COLO668 (cell line): Measurements from ENCODE around the gene AFAP1.

Source experiments
- DNase-seq: peaks from one replicate; lab custom pipeline; 2025; ENCODE audit not compliant: unreplicated experiment; lab: John Stamatoyannopoulos, UW

AFAP1 gene

DNA sequence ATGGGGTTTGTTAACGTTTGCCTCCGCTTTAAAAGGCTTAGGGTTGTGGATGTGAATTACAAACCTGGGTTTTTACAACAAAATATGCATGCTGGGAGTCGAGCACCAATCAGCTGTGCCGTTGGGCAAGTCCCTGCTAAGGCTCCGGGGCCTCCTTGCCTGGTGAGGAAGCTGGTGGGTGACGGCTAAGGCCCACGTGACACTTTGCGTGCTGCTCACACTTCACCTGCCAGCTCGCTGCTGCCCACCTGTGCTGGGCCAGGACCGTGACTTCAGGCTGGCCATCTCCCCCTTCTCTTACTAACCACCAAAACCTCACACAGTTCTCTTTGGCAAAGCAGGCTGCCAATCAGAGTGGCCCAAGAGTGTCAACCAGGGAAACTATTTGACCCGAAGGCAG lies 178.3 kb downstream of the AFAP1 start:
- no peak for DNase-seq

- DNase-seq, result no peak
These were observed 179.0 kb downstream of the AFAP1 start for GRCh38 chr4:7760706-7761105.

DNA sequence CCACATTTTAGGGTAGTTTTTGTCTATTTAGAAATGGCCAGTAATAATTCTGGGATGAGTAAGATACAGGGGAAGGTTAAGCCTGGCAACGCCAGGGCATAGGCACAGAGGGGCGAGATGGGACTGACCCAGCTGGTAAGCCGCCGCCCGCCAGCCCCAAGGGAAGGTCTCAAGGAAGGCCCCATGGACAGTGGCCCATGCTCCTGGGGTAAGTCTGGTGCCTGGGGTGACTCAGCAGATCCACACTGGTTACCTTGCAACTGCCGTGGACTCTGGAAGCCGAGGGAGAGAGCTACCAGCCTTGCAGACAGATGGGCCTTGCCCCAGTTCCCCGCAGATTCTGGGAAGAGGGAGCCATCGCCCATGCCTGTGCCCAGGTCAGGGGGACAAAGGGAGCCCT lies 179.4 kb downstream of the AFAP1 start:
- DNase-seq, result no peak

GRCh38 chr4:7759635-7760034 lies 180.0 kb downstream of the AFAP1 start:
- DNase-seq, result no peak

GRCh38 chr4:7759216-7759615 lies 180.4 kb downstream of the AFAP1 start:
- no peak for DNase-seq

- DNase-seq, result no peak
These were observed 181.2 kb downstream of the AFAP1 start for GRCh38 chr4:7758476-7758875.

GRCh38 chr4:7757501-7758471 lies 181.9 kb downstream of the AFAP1 start:
- DNase-seq, result no peak

DNA sequence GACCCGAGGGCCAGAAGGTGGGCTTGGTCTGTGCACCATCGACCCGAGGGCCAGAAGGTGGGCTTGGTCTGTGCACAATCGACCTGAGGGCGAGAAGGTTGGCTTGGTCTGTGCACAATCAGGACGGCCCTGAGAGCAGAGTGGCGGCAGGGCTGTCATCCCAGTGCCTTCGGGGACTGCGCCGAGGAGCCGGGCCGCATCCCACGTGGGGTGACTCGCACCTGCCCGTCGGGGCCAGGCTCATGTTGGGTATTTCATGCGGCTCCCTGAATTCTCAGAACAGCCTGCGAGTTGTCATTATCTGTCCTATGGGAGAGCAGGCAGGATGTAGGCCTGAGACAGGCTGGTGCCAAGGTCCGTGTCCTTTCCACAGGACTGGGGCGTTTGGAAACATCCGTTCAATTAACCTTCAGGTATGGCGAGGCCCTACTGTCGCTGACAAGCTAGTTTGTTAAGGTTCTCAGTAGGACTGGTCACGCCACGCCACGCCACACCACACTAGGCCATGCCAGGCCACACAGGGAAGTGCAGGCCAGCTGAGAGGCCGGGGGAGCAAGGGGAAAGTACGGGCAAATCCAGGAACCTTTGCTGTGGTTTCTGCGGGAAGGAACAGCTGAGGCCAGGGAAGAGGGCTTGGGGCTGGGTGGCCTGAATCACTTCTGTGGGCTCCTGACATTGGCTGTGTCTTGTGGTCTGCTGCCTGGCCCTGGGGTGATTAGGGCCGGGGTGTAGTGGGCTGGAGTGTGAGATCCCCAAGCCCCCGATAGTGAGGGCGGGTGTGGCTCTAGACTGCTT lies 182.9 kb downstream of the AFAP1 start:
- DNase-seq, result no peak

DNA sequence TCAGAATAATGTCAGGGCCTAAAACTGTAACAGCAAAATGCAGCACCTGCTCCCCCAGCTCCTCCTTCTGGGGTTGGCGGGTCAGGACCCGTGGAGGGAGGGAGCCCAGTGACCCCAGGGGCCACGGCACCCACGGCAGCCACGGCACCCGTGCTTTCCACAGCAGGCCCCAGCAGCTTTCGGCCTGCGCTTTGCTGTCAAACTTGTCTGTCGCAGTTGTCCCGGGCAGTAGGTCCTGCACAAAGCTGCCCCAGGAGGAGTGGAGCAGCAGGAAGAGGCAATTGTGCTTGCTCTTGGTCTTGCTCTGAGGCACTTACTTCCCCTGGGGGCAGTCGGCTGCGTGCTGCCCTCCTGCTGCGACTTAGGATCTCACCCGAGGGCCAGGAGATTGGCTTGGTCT lies 183.6 kb downstream of the AFAP1 start:
- no peak for DNase-seq

GRCh38 chr4:7755561-7755960 lies 184.1 kb downstream of the AFAP1 start:
- no peak for DNase-seq

DNA sequence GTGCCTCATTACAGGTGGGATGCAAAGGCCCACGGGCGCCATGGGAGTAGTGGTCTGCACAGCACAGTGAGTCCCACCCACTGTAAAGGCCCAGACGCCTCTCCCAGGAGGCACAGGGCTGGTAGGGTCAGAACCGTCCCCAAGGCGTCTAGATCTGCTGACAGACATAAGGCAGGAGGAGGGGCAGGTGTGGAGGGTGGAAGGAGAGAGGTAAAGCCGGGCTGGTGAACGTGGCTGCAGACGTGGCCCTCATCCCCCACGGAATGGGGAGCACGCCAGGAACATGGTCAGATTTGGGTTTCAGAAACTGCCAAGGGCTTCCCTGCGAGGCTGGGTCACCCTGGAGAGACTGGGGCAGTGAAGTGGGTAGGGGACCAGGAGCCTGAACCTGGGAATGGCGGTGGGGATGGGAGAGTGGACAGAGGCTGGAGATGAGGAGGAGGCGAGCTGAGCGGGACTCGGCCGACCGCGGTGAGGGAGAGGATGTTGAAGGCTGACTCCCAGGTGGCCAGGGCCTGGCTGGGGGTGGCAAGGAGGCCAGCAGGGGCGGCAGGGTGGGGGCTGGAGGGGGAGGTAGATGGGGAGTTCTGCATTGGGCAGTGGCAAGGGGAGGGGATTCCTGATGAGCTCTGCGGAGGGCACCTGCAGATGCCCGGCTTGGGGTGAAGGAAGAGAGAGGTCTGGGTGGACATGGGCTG lies 184.9 kb downstream of the AFAP1 start:
- DNase-seq, result no peak

GRCh38 chr4:7753931-7754465 lies 185.7 kb downstream of the AFAP1 start:
- no peak for DNase-seq

DNA sequence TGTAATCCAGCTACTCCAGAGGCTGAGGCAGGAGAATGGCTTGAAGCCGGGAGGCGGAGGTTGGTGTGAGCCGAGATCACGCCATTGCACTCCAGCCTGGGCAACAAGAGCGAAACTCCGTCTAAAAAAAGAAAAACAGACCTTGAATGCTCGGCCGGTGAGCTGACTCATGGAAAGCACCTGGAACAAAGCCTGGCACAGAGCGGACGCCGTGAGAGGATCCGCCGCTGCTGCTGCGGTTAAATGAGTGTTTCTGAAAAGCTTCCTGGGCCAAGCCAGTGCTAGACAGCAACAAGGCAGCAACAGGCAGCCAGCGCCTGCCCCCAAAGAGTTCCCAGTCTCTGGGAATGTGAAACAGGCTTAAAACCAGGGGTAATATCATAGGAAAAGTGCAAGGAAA lies 186.4 kb downstream of the AFAP1 start:
- no peak for DNase-seq

GRCh38 chr4:7752649-7753048 lies 187.0 kb downstream of the AFAP1 start:
- DNase-seq, result no peak

- DNase-seq, result no peak
These were observed 188.7 kb downstream of the AFAP1 start for GRCh38 chr4:7750972-7751371.

- no peak for DNase-seq
These were observed 189.1 kb downstream of the AFAP1 start for GRCh38 chr4:7750523-7750922.

- no peak for DNase-seq
These were observed 192.1 kb downstream of the AFAP1 start for GRCh38 chr4:7747566-7747965.

GRCh38 chr4:7747062-7747385 lies 192.6 kb downstream of the AFAP1 start:
- DNase-seq, result no peak

- DNase-seq, result no peak
These were observed 193.2 kb downstream of the AFAP1 start for GRCh38 chr4:7746351-7747061.

GRCh38 chr4:7745301-7745885 lies 194.3 kb downstream of the AFAP1 start:
- no peak for DNase-seq
